Activated CD8-positive, alpha-beta memory T cell treated with anti-CD3 and anti-CD28 coated beads for 36 hours (primary cell): ENCODE results near the gene CDC6. TPM values are rescaled to one million over a fixed set of nuclear protein-coding genes. Genes with fewer than 3 reads are reported as not detected.

Experiments used
- CTCF ChIA-PET: fragments of 350-600 bp; sonication (Branson Sonifier 250); formaldehyde crosslinking; loops from one replicate; lab custom pipeline; 2021; ENCODE audit warnings: antibody characterized with exemption; lab: Charles Lee
- POLR2A ChIA-PET: fragments of 350-600 bp; sonication (Branson Sonifier 250); formaldehyde crosslinking; loops from one replicate; lab custom pipeline; 2021; ENCODE audit warnings: antibody characterized with exemption; lab: Charles Lee
- total RNA-seq, 2 experiments: library from RNA; stranded (reverse); gene quantifications; one replicate each; pipeline ENCODE4 v1.2.3, GENCODE V29; 2021

Gene CDC6
- total RNA-seq, 2 experiments from 2014 or later: 121 to 127 TPM

DNA sequence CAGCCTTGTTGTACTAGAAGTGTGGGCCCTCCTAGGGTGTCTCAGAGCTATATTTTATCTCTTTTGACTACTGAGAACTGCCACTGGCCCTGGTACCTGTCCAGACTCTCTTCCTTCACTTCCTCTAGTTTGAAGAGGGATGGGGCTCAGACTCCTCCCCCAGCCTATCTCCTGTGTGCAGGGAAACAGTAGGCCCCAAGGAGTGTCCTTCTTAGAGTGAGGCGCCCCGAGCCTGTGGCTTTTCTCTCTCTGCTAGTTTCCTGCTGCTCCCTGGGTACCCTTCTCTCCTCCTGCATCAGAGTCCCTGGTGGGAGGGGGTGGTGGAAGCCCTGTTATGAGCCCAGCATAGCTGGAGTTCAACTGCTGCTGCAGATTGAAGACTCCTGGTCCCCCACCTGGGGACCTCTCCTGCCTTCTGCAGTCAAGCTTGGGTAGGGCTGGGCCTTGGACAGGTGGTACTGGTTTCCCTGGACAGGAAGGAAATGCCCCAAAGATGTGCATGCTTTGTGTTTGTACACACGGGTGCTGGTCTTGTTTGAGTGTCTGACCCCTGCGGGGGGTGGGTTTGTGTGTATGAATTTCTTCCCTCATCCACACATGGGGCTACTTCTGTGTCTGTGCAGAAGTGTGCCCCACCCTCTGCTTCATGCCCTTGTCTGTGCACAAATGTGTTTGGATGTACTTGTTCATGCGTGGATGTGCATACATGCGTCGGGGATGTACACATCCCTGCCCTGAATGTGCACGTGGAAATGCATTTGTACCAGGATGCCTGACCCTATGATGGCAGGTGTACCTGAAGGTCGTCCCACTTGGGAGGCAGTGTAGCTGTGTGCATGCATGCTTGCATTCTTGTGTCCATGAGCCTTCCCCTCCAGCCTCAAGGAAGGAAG is 28.2 kb downstream of the CDC6 start:
- ChIA-PET POLR2A (interaction anchor here (1.6 kb wide), 1 partner anchor 10 kb away, joined by 3 read pairs; no protein-coding TSS in a partner anchor), CTCF (interaction anchor here (0.6 to 2.8 kb wide), 11 partner anchors 9 to 244 kb away, joined by 3 to 20 read pairs (median 4); no protein-coding TSS in a partner anchor)

DNA sequence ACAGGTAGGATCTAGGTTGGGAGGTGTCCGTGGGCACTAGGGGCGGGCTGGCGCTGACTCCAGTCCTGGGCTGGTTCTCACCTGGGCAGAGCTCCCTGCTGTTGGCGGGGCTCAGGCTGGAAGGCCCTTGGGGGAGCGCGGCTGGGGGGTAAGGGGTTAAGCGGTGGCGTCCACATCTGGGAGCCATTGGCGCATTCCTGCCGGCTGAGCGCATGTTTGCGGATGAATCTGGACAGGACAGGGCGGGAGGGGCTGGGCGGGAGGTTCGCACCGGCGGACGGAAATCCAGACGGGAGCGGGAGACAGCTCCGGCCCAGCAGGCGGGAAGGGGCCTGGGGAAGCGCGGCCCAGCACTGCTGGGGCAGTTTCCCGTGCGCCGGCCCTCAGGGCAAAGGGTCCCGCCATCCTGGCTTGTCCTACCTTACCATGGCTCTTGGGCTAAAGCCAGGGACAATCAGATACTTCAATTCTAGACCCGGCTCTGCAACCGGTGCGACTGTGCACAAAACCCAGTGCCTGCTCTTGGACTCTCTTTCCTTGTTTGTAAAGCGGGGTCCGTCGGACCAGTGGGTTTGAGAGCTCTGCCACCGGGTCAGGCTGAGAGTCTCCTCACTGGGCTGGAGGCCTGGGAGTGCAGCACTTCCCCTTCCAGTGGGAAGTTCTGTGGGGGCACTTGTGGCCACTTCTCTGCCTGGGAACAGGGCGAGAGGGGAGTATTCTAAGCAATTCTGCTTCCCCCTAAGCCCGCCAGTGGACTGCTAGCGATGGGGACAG is 29.1 kb downstream of the CDC6 start:
- POLR2A ChIA-PET: interaction anchor here (0.6 to 1.0 kb wide), 5 partner anchors 9 to 254 kb away, joined by 3 to 4 read pairs (median 3); partner anchors contain the start of genes CDC6 and THRA
- CTCF ChIA-PET: interaction anchor here (0.6 to 2.8 kb wide), 17 partner anchors 8 to 291 kb away, joined by 3 to 20 read pairs (median 4); partner anchors contain the start of gene RARA

DNA sequence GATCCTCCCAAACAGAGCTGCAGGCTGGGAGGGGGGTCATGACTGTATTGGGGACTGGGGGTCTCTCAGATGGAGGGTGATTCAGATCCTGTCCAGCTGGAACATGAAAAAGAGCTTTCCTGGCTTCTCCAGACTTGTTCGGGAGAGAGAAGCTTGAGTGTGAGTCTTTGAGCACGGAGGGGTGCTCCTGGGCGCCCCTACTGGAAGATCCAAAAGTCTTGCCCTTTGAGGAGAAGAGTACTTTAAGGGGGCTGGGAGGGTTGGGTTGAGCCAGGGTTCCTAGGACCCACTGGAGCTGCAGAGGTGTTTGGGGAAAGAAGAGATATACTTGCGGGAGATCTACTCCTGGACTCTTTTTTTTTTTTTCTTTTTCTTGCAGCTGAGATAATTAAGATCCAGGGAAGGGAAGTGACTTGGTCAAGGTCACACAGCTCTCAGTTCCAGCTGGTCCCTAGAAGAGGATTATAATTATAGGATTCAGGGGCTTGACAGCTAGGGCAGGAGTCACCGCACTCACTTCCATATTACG is 29.7 kb downstream of the CDC6 start:
- ChIA-PET POLR2A (interaction anchor here (0.6 to 1.0 kb wide), 5 partner anchors 10 to 255 kb away, joined by 3 to 4 read pairs (median 3); partner anchors contain the start of genes CDC6 and THRA), CTCF (interaction anchor here (0.6 to 3.5 kb wide), 16 partner anchors 8 to 291 kb away, joined by 3 to 20 read pairs (median 4); partner anchors contain the start of gene RARA)

- ChIA-PET CTCF (interaction anchor here (0.6 to 3.5 kb wide), 21 partner anchors 8 to 292 kb away, joined by 3 to 20 read pairs (median 5); partner anchors contain the start of genes RARA and TOP2A), POLR2A (interaction anchor here (0.5 to 1.0 kb wide), 4 partner anchors 10 to 36 kb away, joined by 3 to 4 read pairs (median 3); partner anchors contain the start of gene CDC6)
These were observed 30.5 kb downstream of the CDC6 start for GRCh38 chr17:40317880-40318829.

- CTCF ChIA-PET: interaction anchor here (0.8 to 3.5 kb wide), 10 partner anchors 9 to 99 kb away, joined by 3 to 11 read pairs (median 4); partner anchors contain the start of gene TOP2A
- POLR2A ChIA-PET: interaction anchor here (0.5 kb wide), 1 partner anchor 25 kb away, joined by 3 read pairs; no protein-coding TSS in a partner anchor
These were observed 31.2 kb downstream of the CDC6 start for GRCh38 chr17:40318830-40319391.

GRCh38 chr17:40319651-40320540 is 32.2 kb downstream of the CDC6 start:
- CTCF ChIA-PET: interaction anchor here (0.8 to 3.5 kb wide), 9 partner anchors 10 to 98 kb away, joined by 3 to 11 read pairs (median 3); partner anchors contain the start of gene TOP2A
- POLR2A ChIA-PET: interaction anchor here (1.0 kb wide), 1 partner anchor 10 kb away, joined by 3 read pairs; no protein-coding TSS in a partner anchor

GRCh38 chr17:40320756-40321523 is 33.3 kb downstream of the CDC6 start:
- CTCF ChIA-PET: interaction anchor here (1.0 to 3.5 kb wide), 3 partner anchors 9 to 33 kb away, joined by 3 to 11 read pairs (median 5); no protein-coding TSS in a partner anchor
- POLR2A ChIA-PET: interaction anchor here (1.0 kb wide), 1 partner anchor 9 kb away, joined by 3 read pairs; no protein-coding TSS in a partner anchor

DNA sequence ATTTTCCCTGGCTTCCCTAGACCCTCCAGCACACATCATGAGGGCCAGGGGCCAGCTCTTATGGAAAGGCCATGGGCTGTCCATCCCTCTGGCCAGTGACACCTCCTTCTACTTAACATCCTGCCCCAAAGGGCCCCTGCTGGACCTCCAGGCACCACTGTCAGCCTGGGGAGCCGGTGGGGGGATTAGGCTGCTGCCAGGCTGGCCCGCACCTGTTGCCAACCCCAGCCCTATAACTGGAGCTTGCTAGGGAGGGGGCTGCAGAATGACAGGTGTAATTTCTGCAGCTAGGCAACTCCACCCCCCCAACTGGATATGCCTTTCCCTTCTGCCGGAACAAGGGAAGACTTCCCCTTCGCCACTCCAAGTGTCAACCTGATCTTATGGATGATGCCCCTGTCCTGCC is 33.8 kb downstream of the CDC6 start:
- ChIA-PET CTCF (interaction anchor here (1.0 to 1.1 kb wide), 2 partner anchors 9 to 32 kb away, joined by 3 to 5 read pairs; no protein-coding TSS in a partner anchor), POLR2A (no interaction called here)

- POLR2A ChIA-PET: no interaction called here
- CTCF ChIA-PET: interaction anchor here (1.1 kb wide), 1 partner anchor 8 kb away, joined by 5 read pairs; no protein-coding TSS in a partner anchor
These were observed 34.3 kb downstream of the CDC6 start for GRCh38 chr17:40321961-40322357.

DNA sequence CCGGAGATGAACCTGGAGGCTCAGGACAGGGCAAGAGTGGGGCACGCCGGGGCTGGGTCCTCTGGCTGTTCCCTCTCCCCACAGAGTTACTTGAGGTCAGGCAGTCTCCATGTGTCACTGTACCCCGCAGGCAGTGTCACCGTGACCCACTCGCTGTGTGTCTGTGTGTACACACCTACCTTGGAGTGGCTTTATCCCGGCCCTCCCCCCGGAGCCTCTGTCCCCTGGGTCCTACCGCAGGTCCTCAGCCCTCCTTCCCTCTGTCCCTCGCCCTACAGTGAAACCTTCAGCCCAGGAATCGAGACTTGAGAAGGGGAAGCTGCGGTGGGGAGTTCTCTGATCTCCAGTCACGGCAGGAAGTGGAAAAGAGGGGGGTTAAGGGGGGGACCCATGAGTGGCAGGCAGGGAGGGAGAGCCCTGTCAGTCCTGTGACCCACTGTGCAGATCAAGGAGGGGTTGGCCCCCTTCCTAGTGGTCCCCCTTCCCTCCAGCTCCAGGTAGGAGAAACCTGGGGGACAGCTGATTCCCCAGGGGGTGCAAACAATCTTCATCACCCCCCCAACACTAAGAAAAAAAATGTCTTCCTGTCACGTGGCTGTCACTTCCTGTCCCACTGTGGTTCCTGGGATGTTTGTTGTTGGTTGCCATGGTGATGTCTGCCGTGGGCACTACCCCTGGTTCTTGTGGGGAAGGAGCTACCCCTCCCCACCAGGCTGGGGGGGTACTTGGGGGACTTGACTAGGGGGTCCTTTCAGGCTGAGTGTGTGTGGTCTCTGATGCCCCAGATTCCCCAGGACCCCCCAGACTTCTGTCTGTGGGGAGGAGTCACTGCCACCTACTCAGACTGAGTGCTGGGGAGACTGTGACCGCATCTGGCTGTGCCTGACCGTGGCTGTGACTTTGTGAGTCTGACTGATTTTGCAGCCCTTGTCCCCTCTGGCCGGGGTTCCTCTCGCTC is 35.0 kb downstream of the CDC6 start:
- POLR2A ChIA-PET: interaction anchor here (0.5 to 1.1 kb wide), 3 partner anchors 35 to 239 kb away, joined by 4 read pairs; partner anchors contain the start of gene CDC6
- CTCF ChIA-PET: interaction anchor here (0.5 to 1.1 kb wide), 4 partner anchors 7 to 143 kb away, joined by 4 to 5 read pairs (median 4); partner anchors contain the start of gene RARA

DNA sequence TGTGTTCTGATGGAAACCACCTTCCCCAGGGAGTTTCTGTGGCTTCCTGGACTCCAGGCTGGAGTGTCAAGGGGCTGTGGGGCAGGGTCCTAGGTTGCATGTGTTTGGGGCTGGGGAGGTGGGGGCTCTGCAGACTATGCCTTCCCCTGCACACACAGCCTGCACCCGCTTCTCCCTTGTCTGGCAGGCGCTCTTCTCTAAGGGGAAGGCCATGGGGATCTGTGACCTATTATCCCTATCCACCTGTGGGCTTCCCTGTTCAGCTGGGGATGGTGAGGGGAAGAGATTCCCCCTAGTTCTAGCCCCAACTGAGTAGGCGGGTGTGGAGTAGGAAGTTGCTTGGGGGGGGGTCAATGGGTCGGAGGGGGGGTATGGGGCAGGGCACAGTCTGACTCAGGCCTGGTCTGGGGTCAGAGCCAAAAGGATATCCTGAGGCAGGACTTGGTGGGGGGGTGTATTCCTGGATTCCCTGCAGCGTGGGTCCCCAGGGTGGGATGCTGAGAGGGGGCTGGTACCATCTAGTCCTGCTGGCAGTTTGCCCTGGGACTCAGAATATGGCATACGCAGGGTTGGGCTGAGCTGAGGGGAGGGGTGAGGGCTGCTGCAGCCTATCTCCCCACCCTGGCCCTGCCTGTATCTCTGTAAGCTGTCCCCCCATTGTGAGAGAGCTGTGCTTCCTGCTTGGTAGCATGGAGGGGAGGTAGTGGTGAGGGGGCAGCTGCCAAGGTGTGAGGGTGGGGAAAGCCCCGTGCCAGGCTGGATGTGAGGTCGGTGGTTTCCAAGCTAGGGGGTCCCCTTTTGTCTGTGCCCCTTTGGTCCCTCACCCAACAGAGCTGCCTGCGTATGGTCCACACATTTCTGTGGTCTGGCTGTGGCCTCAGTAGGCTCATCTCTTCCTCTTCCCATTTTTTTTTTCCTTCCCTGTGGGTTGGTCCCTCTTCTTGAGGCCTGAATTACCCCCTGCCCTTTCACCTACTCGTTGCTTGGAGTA is 36.0 kb downstream of the CDC6 start:
- CTCF ChIA-PET: interaction anchor here (0.9 to 1.7 kb wide), 5 partner anchors 10 to 226 kb away, joined by 3 to 6 read pairs (median 4); partner anchors contain the start of gene RARA
- POLR2A ChIA-PET: interaction anchor here (0.5 to 1.1 kb wide), 5 partner anchors 9 to 238 kb away, joined by 3 to 12 read pairs (median 4); partner anchors contain the start of gene CDC6
